MG63 (cell line): ENCODE results near the gene CCNJL. TPM values are rescaled to one million over a fixed set of nuclear protein-coding genes. Genes with fewer than 3 reads are reported as not detected.

Source experiments
- DNase-seq: peaks from one replicate; pipeline ENCODE4 v3.0.0-alpha.2; 2020
- H3K27me3 ChIP-seq: fragments of 250-450 bp; sonication (Bioruptor Pico); 2 replicates; pipeline ENCODE4 v1.5.1; 2020; ENCODE audit warnings: mild to moderate bottlenecking, moderate library complexity
- H3K36me3 ChIP-seq: fragments of 250-450 bp; sonication (Bioruptor Pico); 2 replicates; pipeline ENCODE4 v1.5.1; 2020; ENCODE audit warnings: mild to moderate bottlenecking, moderate library complexity
- H3K4me3 ChIP-seq: fragments of 250-450 bp; sonication (Bioruptor Pico); 2 replicates; pipeline ENCODE4 v1.5.1; 2020; ENCODE audit warnings: mild to moderate bottlenecking, moderate library complexity
- H3K9me3 ChIP-seq: fragments of 250-450 bp; sonication (Bioruptor Pico); 2 replicates; pipeline ENCODE4 v1.5.1; 2020; ENCODE audit warnings: mild to moderate bottlenecking, moderate library complexity
- total RNA-seq: library from RNA; depleted of rRNA; stranded (reverse); fragments of >200 nt; shearing (Covaris generic); gene quantifications from 2 replicates; pipeline ENCODE4 v1.2.3, GENCODE V29; 2014; ENCODE audit warnings: low replicate concordance

The CCNJL gene
- total RNA-seq, 1 experiment from 2014 or later = 0.16 TPM

GRCh38 chr5:160280384-160281095, 31.8 kb downstream of the CCNJL start:
- H3K4me3 ChIP-seq = no peak overlapping the region
- peaks cover 8% of the 10 kb centered on the region; the same call in 1 of the 2 replicates for H3K27me3 ChIP-seq
- H3K36me3 ChIP-seq = no peaks in the 10 kb centered on the region
- DNase-seq = no peak
- H3K9me3 ChIP-seq = no peaks in the 10 kb centered on the region

- no peaks in the 10 kb centered on the region for H3K36me3 ChIP-seq
- H3K27me3 ChIP-seq = peaks cover 8% of the 10 kb centered on the region; the same call in 1 of the 2 replicates
- no peaks in the 10 kb centered on the region for H3K9me3 ChIP-seq
- DNase-seq = no peak
- H3K4me3 ChIP-seq = no peak overlapping the region
Measured at GRCh38 chr5:160278343-160278742, 34.0 kb downstream of the CCNJL start.

DNA sequence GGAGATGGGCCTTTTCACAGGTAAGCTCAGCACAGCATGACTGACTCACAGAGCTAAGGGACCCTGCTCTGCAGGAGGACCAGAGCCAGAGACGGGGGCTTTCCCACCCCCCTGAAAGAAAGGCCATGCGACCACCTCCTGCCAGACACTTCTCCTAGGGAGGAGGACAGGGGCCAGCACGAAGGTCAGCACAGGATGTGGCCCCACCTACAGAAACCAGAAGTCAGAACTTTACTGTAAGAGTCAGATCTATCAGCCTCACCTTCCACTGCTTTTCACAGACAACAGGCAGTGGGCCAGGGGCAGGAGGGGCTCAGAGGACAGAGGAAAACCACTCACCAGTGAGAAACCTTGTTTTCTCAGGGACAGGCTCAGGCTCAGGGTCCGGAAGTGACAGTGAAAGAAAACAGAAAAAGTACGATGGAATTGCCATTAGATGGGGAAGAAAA, 37.9 kb downstream of the CCNJL start:
- Histone ChIP-seq H3K27me3 (no peaks in the 10 kb centered on the region), H3K36me3 (no peaks in the 10 kb centered on the region), H3K4me3 (no peak overlapping the region), H3K9me3 (no peaks in the 10 kb centered on the region)
- no peak for DNase-seq

- Histone ChIP-seq H3K36me3 (no peaks in the 10 kb centered on the region), H3K27me3 (no peaks in the 10 kb centered on the region), H3K4me3 (no peak overlapping the region), H3K9me3 (no peaks in the 10 kb centered on the region)
- DNase-seq = no peak
Measured at GRCh38 chr5:160272889-160273288, 39.5 kb downstream of the CCNJL start.

DNA sequence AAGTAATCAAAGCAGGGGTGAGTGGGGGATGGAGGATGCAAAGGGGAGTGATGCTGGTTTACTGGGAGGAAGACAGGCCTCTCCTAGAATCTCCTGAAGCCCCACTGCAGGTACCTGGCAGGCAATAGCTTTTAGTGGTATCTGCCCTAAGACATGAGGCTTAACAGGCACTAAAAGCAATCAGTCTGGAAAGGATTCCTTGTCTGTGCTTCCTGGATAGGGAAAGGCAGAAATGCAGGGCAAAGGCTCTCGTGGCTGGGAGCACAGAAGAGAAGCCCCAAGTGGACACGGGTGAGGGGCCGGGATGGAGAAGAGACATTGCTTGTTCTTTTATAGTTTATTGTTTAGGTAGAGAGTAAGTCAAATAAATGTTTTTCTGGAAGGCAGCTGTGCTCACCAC, 40.1 kb downstream of the CCNJL start:
- Histone ChIP-seq H3K27me3 (no peaks in the 10 kb centered on the region), H3K4me3 (no peak overlapping the region), H3K36me3 (no peaks in the 10 kb centered on the region), H3K9me3 (no peaks in the 10 kb centered on the region)
- no peak for DNase-seq

- no peaks in the 10 kb centered on the region for H3K27me3 ChIP-seq
- H3K9me3 ChIP-seq = no peaks in the 10 kb centered on the region
- H3K4me3 ChIP-seq = no peak overlapping the region
- no peak for DNase-seq
- no peaks in the 10 kb centered on the region for H3K36me3 ChIP-seq
Measured at GRCh38 chr5:160271836-160272235, 40.5 kb downstream of the CCNJL start.

DNA sequence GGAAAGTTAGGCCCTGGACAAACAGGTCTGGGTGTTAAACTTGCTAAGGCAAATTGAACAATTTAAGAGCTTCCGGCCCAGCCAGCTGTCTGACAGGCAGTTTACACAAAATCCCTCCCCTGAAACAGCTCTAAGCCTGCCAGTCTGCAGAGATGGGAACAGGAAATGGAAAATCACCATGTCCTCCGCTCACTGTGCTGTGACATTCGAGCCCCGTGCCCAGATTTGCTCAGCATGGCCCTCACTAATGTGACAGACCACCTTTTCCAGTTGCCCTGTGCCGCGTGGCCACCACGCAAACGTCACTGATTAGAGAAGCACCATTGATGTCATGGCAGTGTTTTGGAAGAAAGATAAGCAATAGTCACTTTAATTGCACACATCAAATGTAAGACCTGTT, 41.0 kb downstream of the CCNJL start:
- Histone ChIP-seq H3K4me3 (no peak overlapping the region), H3K27me3 (no peaks in the 10 kb centered on the region), H3K9me3 (no peaks in the 10 kb centered on the region), H3K36me3 (no peaks in the 10 kb centered on the region)
- DNase-seq = no peak

DNA sequence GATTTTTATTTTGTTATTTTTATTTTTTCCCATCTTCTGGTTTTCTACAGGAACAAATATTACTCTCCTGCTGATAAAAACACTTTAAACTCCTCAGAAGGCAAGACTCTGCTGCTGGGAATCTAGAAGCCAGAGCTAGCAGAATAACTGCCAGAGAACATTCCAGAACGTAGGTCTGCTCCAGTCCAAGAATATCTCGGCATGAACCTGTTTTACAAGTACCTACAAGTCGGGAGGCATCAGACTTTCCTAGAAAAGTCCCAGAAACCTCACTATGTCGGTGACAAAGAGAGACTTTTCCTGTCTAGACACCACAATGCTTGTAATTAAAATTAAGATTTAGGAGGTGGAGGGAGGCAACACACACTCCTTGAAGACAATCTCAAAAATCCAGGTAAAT, 41.7 kb downstream of the CCNJL start:
- Histone ChIP-seq H3K9me3 (no peaks in the 10 kb centered on the region), H3K4me3 (no peak overlapping the region)

GRCh38 chr5:160269017-160269416, 43.3 kb downstream of the CCNJL start:
- H3K27me3 ChIP-seq = no peaks in the 10 kb centered on the region
- no peaks in the 10 kb centered on the region for H3K36me3 ChIP-seq
- no peak overlapping the region for H3K4me3 ChIP-seq
- H3K9me3 ChIP-seq = no peaks in the 10 kb centered on the region
- DNase-seq = peak; percentile 54

More for the DNA sequence above, 41.7 kb downstream of the CCNJL start:
- H3K27me3 ChIP-seq = no peaks in the 10 kb centered on the region
- no peaks in the 10 kb centered on the region for H3K36me3 ChIP-seq
- DNase-seq = no peak

DNA sequence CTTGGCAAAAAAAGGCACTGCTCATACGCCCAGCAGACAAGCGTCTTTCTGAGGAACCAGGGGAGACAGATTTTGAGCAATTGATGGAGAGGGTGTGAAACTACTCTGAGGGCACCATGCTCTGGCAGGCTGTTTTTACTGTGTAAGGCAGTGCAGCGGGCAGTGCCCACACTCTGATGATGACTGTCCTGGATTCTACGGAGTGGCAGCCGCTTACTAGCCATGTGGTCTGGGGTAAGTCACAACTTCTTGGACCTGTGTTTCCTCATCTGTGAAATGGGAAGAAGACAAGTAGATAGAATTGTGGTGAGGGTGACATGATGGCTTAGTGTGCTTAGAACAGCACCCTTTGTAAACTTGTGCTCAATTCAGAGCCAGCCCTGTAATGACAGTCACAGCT, 44.2 kb downstream of the CCNJL start:
- Histone ChIP-seq H3K36me3 (no peaks in the 10 kb centered on the region), H3K4me3 (no peak overlapping the region), H3K27me3 (no peaks in the 10 kb centered on the region), H3K9me3 (no peaks in the 10 kb centered on the region)
- DNase-seq = no peak

DNA sequence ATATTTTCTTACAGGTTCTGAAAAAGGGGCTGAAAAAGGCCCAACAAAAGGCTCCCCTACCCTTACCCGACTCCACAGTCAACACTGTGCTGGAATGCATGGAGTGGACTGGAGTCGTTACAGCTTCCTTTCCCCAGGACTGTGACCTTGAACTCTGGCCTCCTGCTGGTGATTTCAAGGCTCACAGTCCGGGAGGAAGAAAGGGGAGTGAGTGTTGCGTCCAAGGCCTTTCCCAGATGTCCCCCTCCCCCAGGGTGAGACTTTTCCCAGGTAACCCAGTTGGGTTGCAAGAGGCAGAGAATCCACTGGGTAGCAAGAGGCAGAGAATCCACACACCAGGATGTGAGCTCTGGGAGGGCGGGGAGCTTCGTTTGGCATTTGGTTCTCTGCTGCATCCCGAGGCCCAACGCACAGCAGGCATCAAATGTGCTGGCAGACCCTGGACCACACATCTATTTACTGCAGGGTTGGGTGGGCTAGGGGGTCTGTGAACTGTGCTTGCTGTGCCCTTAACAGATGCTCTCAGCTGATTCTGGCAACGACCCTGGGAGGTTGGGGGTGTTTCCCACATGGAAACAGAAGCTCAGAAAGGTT, 45.5 kb downstream of the CCNJL start:
- H3K36me3 ChIP-seq = no peaks in the 10 kb centered on the region

DNA sequence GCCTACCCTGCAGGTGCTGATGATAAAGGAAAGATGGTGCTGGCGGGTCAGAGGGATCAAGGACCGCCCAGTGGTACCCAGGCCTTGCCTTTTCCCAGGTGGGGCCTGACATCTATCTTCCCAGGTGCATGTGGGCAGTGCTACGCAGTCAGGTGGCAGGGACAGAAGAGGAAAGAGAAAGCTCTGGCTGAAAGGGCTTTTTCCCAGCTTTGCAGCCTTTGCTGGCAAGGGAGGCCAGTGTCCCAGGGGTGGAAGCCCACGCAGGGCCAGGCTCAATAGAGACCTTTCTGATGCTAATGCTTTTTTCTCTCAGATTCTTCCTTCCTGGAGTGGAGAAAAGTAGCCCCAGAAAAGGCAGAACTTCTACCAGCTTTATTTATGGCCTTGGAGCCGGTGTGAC, 46.3 kb downstream of the CCNJL start:
- Histone ChIP-seq H3K9me3 (no peaks in the 10 kb centered on the region), H3K27me3 (no peaks in the 10 kb centered on the region), H3K4me3 (no peak overlapping the region), H3K36me3 (no peaks in the 10 kb centered on the region)
- DNase-seq = no peak

More for the DNA sequence above, 45.5 kb downstream of the CCNJL start:
- Histone ChIP-seq H3K27me3 (no peaks in the 10 kb centered on the region), H3K4me3 (no peak overlapping the region), H3K9me3 (no peaks in the 10 kb centered on the region)
- no peak for DNase-seq

DNA sequence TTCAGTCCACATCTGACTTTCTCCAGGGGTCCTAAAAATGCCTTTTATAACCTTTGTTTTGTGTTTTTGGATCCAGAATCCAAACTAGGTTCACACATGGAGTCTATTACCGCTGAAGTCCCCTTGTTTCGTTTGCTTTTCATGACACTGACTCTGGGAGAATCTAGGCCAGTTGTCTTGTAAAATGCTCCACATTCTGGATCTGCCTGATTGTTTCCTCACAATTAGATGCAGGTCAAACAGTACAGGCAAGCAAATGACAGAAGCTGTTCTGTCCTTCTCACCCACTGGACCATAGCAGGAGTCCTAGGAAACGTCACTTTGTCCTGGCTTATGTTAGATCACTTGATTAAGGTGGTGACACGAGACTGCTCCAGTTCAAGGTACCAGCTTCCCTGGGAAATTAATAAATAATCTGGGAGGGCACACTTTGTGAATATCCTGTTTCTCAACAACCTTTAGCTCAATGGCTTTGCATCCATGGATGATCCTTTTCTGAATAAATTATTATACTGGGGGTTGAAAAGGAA, 49.0 kb downstream of the CCNJL start:
- no peak overlapping the region for H3K4me3 ChIP-seq
- DNase-seq = no peak
- H3K9me3 ChIP-seq = no peaks in the 10 kb centered on the region
- H3K36me3 ChIP-seq = no peaks in the 10 kb centered on the region
- H3K27me3 ChIP-seq = no peaks in the 10 kb centered on the region

DNA sequence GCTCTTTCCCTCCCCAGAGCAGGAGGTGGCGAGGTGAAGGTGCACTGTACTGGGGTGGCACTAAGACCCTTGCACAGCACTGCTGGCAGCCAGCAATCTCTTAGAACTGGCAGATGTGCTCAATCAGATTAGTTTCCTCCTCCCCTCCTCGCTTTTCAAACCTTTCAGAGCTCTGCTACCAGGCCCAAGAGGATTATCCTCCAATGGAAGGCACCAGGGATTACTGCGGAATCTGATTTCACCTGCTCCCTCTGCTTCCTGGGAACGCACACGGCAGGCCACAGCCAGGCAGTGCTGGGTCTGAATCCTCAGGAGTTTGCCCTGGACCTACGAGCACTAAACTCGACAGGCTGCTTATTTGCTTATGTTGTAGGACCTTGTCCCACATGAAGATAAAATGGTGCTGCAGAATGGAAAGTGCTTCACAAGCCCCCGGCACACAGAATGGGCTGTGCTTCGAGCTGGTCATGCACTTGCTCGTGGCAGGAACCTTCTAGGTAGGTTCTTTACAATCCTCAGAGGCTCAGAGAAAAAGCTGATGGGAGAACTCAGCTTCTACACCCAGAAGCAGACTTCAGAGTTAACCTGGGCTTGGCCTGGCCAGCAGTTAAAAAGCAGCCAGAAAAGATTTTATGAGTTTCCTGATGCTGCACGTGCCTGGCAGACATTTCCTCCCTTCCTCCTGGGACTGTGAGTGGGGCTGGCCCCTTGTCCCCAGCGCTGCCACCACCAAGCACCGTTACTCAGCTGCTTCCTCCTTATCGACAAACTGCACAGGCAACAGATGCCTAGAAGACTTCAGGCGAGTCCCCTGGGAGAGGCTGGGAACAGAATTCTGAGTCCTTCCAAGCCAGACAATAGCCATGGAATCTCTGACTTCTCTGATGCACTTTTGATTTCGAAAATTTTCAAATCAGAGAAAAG, 50.0 kb downstream of the CCNJL start:
- H3K9me3 ChIP-seq = no peaks in the 10 kb centered on the region
- no peaks in the 10 kb centered on the region for H3K36me3 ChIP-seq
- no peak overlapping the region for H3K4me3 ChIP-seq
- H3K27me3 ChIP-seq = no peaks in the 10 kb centered on the region
- no peak for DNase-seq

DNA sequence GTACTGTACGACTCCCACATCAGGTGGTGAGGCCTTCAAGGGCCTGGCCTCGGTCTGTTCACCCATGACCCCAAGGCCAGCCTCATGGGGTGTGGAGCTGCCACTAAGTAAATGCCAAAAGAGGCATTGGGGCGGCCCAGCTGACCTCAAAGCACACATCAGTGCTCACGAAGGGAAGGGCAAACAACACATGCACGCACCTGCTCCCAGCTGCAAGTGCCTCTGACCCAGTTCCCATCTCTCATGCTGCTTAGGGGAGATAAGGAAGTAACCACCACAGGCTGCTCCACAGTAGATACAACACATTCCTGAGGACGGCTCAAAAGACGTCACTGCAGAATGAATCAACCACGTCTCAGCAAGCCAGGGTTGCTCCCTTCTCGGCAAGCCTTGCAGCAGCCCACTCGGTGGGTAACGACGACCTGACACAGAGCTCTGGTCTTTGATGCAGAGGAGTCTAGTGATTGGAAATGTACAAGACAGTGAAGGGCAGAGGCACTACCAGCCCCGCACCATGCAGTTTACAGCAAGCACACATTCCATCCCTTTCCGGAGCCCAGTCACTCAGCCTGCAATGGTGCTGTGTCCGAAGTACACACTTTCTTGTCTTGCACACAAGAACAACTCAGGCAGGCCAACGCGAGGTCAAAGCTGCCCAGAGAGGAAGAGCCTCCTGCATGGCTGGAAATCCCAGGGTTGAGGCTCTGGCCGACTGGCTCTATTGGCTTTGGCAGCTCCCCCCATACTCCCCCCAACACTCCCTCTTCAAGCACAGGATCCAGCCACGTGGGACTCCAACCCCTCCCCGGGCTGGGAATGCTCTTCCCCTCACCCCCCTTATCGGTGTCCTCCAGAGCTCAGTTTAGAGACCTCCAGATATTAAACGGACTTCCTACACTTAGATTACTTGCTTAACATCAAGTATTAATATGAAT, 51.2 kb downstream of the CCNJL start:
- Histone ChIP-seq H3K9me3 (no peaks in the 10 kb centered on the region), H3K27me3 (no peaks in the 10 kb centered on the region), H3K36me3 (no peaks in the 10 kb centered on the region), H3K4me3 (no peak overlapping the region)
- DNase-seq = no peak
